OCI-LY7 (cell line): ENCODE measurements around the gene TRIP6. TPM values are rescaled to one million over a fixed set of nuclear protein-coding genes. Genes with fewer than 3 reads are reported as not detected.

Experiments used
- BruUV-seq: library from RNA; stranded (reverse); fragments of 400-500 nt; replicated peaks from 2 replicates; lab custom pipeline; 2021; lab: Mats Ljungman, UMichigan
- CTCF ChIA-PET: fragments of 300-600 bp; sonication (Branson Sonifier 250); formaldehyde crosslinking; loops from one replicate; lab custom pipeline; 2022; ENCODE audit warnings: antibody characterized with exemption; ENCODE audit not compliant: unreplicated experiment; lab: Charles Lee
- POLR2A ChIA-PET: fragments of 300-600 bp; sonication (Branson Sonifier 250); formaldehyde crosslinking; loops from one replicate; lab custom pipeline; 2022; ENCODE audit warnings: antibody characterized with exemption; lab: Charles Lee
- DNase-seq: peaks from one replicate; pipeline ENCODE4 v3.0.0-alpha.2; 2015; ENCODE audit warnings: low spot score
- H2AFZ ChIP-seq: fragments of 200-600 bp; sonication (generic), shearing (Covaris generic); 2 replicates; pipeline ENCODE4 v1.6.1; 2014; ENCODE audit warnings: mild to moderate bottlenecking, antibody characterized with exemption, low read length, moderate library complexity
- H3K27ac ChIP-seq: fragments of 200-600 bp; sonication (generic); 2 replicates; pipeline ENCODE4 v1.5.1; 2014; ENCODE audit warnings: mixed run types, low read depth, mild to moderate bottlenecking, moderate library complexity, low read length, inconsistent platforms; ENCODE audit not compliant: poor library complexity, severe bottlenecking
- H3K36me3 ChIP-seq: fragments of 200-600 bp; sonication (generic); 2 replicates; pipeline ENCODE4 v1.6.1; 2014; ENCODE audit warnings: mild to moderate bottlenecking, antibody characterized with exemption, low read length, moderate library complexity, mixed read lengths; ENCODE audit not compliant: insufficient read depth
- H3K4me1 ChIP-seq: fragments of 200-600 bp; sonication (generic); 2 replicates; pipeline ENCODE4 v1.5.1; 2014; ENCODE audit warnings: mild to moderate bottlenecking, low read length; ENCODE audit not compliant: insufficient read depth, poor library complexity, severe bottlenecking
- H3K4me2 ChIP-seq: fragments of 200-600 bp; sonication (generic); 2 replicates; pipeline ENCODE4 v1.6.1; 2014; ENCODE audit warnings: mild to moderate bottlenecking, low read length
- H3K4me3 ChIP-seq: fragments of 200-600 bp; sonication (generic); 2 replicates; pipeline ENCODE4 v1.5.1; 2014; ENCODE audit warnings: mild to moderate bottlenecking, low read depth, low read length; ENCODE audit not compliant: poor library complexity, severe bottlenecking
- H3K79me2 ChIP-seq: fragments of 200-600 bp; sonication (generic); 2 replicates; pipeline ENCODE4 v1.6.1; 2016; ENCODE audit warnings: low read depth, mild to moderate bottlenecking, low read length, moderate library complexity, mixed read lengths; ENCODE audit not compliant: insufficient read depth
- H3K9me2 ChIP-seq: fragments of 200-600 bp; sonication (generic); 2 replicates; pipeline ENCODE4 v1.6.1; 2016; ENCODE audit warnings: mild to moderate bottlenecking, low read length, mixed read lengths; ENCODE audit not compliant: insufficient read depth
- H3K9me3 ChIP-seq: fragments of 200-600 bp; sonication (generic); 2 replicates; pipeline ENCODE4 v1.6.1; 2014; ENCODE audit warnings: mild to moderate bottlenecking, mixed run types, low read length, mixed read lengths
- H4K20me1 ChIP-seq: fragments of 200-600 bp; sonication (generic); 2 replicates; pipeline ENCODE4 v1.6.1; 2014; ENCODE audit warnings: mild to moderate bottlenecking, antibody characterized with exemption, low read length, moderate library complexity, mixed read lengths; ENCODE audit not compliant: insufficient read depth
- EZH2phosphoT487 ChIP-seq: fragments of 200-600 bp; sonication (generic); IDR thresholded peaks from 2 replicates; pipeline ENCODE4 v1.6.1; 2018; ENCODE audit warnings: low read depth, borderline replicate concordance, mild to moderate bottlenecking, mixed run types, antibody characterized with exemption, low read length, moderate library complexity, mixed read lengths
- intact Hi-C: fragments of 100-400 bp; cut with micrococcal nuclease; formaldehyde crosslinking; loops from one replicate; pipeline ENCODE4 v1.10.0; 2022; ENCODE audit not compliant: unreplicated experiment
- total RNA-seq, 2 experiments: library from RNA; depleted of rRNA in 1 of 2; stranded (reverse); fragments of >200 nt in 1 of 2; shearing (Covaris generic) in 1 of 2; gene quantifications; 2 replicates each; pipeline ENCODE4 v1.2.3, GENCODE V29; 2014 to 2022
- TF ChIP-seq, protein P1 (sequence below): fragments of 200-600 bp; sonication (generic); conservative IDR thresholded peaks from 2 replicates; pipeline ENCODE4 v1.5.1; 2014; ENCODE audit warnings: mild to moderate bottlenecking, antibody characterized with exemption, low read length, moderate library complexity, mixed read lengths

The TRIP6 gene
- total RNA-seq, 2 experiments from 2014 or later: 3.1 to 3.3 TPM

DNA sequence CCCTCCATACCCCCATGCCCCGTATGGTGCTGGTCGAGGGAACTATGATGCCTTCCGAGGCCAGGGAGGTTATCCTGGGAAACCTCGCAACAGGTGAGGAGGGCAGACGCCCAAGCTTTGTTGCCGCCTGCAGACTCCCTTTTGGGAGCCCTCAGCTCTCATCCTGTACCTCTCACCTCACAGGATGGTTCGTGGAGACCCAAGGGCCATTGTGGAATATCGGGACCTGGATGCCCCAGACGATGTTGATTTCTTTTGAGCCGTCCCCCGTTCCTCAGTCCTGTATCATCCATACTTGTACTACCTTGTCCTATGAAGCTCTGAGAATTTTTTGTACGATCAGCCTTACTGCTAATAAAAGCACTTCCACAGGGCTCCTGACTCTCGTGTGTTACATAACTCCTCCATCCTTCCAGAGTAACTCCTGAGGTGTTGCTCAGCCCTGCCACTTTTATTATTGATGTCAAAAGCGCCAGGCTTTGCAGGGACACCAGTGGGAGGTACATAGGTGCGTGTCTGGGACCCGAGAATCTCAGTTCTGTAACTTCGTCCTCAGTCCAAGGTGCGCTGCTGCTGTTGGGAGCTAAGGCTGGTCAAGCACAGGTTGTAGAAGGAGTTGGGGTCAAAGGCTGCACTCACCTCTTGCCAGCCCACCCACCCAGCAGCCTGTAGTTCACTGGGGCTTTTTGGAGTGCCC is 21.3 kb downstream of the TRIP6 start:
- ChIA-PET POLR2A (interaction anchor here (0.8 to 4.9 kb wide), 3 partner anchors 13 to 254 kb away, joined by 3 to 40 read pairs (median 3); partner anchors contain the start of genes POP7 and SRRT), CTCF (interaction anchor here (1.9 kb wide), 1 partner anchor 37 kb away, joined by 5 read pairs; no protein-coding TSS in a partner anchor)
- no peak for DNase-seq
- intact Hi-C loops: loop anchor here (10.0 kb wide), 1 partner anchor 804 kb away; the partner anchor contains the start of genes COPS6 and ZNF3
- Histone ChIP-seq H3K4me2 (peak overlapping the region; percentile 89), H3K27ac (peak overlapping the region; percentile 67), H3K4me1 (peaks cover 41% of the 10 kb centered on the region), H4K20me1 (peaks cover 16% of the 10 kb centered on the region), H3K9me2 (no peaks in the 10 kb centered on the region), H3K36me3 (peaks cover 56% of the 10 kb centered on the region), H3K79me2 (peaks cover 7% of the 10 kb centered on the region; the same call in 1 of the 2 replicates), H3K9me3 (no peaks in the 10 kb centered on the region), H2AFZ (no peak overlapping the region), H3K4me3 (peak overlapping the region; percentile 74)
- BruUV-seq: TSS peak; percentile 73
- TF ChIP-seq, protein P1, sequence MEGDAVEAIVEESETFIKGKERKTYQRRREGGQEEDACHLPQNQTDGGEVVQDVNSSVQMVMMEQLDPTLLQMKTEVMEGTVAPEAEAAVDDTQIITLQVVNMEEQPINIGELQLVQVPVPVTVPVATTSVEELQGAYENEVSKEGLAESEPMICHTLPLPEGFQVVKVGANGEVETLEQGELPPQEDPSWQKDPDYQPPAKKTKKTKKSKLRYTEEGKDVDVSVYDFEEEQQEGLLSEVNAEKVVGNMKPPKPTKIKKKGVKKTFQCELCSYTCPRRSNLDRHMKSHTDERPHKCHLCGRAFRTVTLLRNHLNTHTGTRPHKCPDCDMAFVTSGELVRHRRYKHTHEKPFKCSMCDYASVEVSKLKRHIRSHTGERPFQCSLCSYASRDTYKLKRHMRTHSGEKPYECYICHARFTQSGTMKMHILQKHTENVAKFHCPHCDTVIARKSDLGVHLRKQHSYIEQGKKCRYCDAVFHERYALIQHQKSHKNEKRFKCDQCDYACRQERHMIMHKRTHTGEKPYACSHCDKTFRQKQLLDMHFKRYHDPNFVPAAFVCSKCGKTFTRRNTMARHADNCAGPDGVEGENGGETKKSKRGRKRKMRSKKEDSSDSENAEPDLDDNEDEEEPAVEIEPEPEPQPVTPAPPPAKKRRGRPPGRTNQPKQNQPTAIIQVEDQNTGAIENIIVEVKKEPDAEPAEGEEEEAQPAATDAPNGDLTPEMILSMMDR: no peak
- TF ChIP-seq EZH2phosphoT487: no peak

DNA sequence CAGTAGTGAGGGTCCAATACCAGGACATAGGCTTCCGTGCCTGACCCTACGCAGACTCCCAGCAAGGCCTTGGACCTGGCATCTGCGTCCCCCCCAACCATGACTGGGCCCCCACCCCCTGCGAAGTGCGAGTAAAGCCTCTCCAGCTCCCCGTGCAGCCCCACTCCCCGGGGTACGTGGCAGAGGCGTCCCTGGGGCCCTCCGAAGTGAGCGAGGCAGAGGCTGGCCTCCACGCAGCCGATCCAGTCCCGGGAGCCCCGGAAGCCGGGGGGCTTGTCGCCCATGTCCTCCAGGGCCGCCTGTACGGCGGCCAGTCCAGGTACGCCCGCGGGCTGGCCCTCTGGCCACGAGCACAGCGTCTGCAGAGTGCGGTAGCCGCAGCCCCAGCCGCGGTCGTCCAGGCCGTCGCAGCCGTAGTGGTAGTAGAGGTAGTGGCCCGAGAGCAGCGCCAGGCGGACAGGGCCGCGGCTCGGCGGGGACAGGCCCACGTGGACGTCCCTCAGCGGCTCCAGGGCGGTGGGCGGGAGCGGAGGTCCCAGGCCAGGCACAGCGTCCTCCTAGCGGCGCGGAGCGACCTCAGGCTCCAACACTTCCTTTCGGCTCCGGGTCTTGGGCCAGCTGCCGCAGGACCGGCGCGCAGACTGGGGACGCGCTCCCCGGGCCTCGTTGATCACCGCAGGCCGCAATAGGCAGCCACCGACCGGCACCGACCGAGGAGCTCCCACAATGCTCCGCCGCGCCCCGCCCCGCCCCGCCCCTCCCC is 22.0 kb downstream of the TRIP6 start, which contains the start of gene UFSP1:
TSS of gene UFSP1 (minus strand) at position 728 of the 763 bp plus-strand sequence. CDS start at position 284, 444 bp downstream.
- Histone ChIP-seq H2AFZ (peak within 1 kb of the TSS; percentile 68), H4K20me1 (peaks cover 16% of the 10 kb centered on the region), H3K4me2 (peak within 1 kb of the TSS; percentile 92), H3K9me3 (no peaks in the 10 kb centered on the region), H3K27ac (peak within 1 kb of the TSS; percentile 67), H3K36me3 (peaks cover 49% of the 10 kb centered on the region), H3K79me2 (peaks cover 7% of the 10 kb centered on the region; the same call in 1 of the 2 replicates), H3K9me2 (no peaks in the 10 kb centered on the region), H3K4me3 (peak within 1 kb of the TSS; percentile 74), H3K4me1 (peaks cover 41% of the 10 kb centered on the region)
- intact Hi-C loops: loop anchor here (1.0 to 10.0 kb wide), 2 partner anchors 37 to 804 kb away; partner anchors contain the start of genes COPS6, SLC12A9 and ZNF3
- DNase-seq: no peak
- ChIA-PET POLR2A (interaction anchor here (0.5 to 4.9 kb wide), 15 partner anchors 12 to 1049 kb away, joined by 3 to 40 read pairs (median 3); partner anchors contain the start of genes FIS1, POP7, SLC12A9 and SRRT), CTCF (interaction anchor here (0.6 to 1.9 kb wide), 12 partner anchors 14 to 831 kb away, joined by 3 to 14 read pairs (median 5); partner anchors contain the start of genes GNB2, SRRT and TRIM56)
- no TSS peak for BruUV-seq
- TF ChIP-seq, protein P1: no peak
- TF ChIP-seq EZH2phosphoT487: no peak
